ENCODE data around the gene SEPTIN1.
"Not testable (repeated sequence)": the region's sequence is repeated elsewhere in the genome, so short reads cannot be mapped to it uniquely, and the experiment has no call there.

Gene SEPTIN1

GRCh38 chr16:30399435-30400186, 17.2 kb upstream of the SEPTIN1 start:
- DNase-seq = no peak

DNA sequence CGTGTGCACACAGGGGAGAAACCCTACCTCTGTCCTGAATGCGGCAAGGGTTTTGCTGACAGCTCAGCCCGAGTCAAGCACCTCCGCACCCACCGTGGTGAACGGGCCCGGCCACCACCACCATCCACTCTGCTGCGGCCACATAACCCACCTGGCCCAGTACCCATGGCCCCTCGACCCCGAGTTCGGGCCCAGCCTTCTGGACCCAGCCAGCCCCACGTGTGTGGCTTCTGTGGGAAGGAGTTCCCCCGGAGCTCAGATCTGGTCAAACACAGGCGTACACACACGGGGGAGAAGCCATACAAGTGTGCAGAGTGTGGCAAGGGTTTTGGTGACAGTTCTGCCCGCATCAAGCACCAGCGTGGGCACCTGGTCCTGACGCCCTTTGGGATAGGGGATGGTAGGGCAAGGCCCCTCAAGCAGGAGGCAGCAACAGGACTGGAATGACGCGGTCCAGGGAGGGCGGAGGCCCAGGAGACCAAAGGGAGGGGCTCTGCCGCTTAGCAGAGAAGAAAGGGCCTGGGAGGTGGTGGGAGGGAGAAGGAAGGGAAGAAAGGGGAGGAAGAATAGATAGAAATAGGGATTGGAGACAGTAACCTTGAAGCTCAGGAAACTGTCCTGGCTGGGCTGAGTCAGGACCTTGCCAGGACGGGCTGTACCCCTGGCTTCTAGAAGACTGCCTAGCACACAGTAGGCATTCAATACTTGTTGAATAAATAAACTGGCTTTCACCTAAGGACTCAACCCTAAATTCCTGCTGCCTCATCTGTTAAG, 16.5 kb upstream of the SEPTIN1 start:
- DNase-seq = no peak

- no peak for DNase-seq
These were observed 15.7 kb upstream of the SEPTIN1 start for GRCh38 chr16:30397776-30398660.

- no peak for DNase-seq
These were observed 14.7 kb upstream of the SEPTIN1 start for GRCh38 chr16:30397056-30397455.

GRCh38 chr16:30396627-30397026, 14.3 kb upstream of the SEPTIN1 start:
- not testable (repeated sequence) for DNase-seq

DNA sequence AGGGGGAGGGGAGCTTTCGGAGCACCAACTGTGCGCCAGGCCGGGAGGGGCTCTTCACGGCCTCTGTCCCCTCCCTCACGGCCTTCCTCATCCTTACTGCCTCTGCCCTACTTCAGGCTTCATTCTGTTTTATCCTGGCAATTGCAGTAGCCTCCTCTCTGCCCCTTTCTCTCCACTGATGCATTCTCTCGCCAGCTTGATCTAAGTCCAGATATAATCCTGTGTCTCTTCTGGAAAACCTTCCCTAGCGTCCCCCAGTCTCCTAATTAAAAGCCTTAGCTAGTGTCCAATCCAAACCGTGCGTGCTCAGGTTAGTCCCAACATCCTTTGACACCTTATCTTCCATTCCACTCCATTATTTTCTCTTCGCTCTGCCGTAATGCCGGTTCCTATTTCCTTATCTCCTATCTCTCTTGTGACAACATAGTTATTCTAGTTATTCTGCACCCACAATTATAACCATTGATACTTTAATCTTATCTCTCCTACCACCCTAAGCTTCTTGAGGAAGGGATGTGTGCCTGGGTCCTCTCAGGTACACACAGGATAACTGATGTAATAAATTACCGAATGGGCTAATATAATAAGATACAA, 13.7 kb upstream of the SEPTIN1 start:
- DNase-seq = no peak

DNA sequence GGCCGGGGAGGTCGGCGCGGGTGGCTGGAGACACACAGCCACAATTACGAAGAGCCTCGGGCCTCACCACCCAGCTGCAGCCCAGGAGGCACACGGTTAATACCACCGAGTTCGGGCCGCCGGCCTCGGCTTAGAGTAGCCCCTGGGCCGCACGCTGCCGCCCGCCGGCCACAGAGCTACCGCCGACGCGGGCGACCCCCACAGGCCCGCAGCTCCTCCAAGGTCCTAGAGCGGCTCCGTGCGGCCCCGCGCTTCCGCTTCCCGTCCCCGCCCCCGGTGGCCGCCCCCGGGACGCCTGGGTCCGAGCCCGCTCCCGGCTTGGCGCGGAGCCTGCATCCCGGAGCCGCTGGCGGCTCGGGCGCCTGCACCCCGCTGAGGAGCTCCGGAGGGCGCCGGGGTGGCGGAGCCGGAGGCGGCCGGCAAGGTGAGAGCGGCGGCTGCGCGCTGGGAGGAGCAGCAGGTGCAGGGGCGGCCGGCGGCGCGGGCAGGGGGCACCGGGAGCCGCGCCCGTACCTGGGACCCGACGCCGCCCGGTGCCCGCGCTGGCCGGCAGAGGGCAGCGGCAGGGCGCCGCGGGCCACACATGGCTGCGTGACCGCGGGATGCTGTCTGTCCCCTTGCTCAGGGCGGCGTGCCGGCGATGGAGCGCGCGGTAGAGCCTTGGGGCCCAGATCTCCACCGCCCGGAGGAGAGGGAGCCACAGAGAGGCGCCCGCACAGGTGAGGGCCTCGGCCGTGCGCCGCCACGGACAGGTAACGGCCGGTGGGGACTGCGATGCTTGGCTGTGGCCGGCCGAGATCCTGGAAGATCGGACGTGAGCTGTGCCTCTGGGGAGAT, 13.0 kb upstream of the SEPTIN1 start, which contains the start of gene ZNF48:
ZNF48 (plus strand) TSS at position 266 of the 837 bp plus-strand sequence; CDS start at position 641, 375 bp downstream.
- DNase-seq = peak; percentile 83

DNA sequence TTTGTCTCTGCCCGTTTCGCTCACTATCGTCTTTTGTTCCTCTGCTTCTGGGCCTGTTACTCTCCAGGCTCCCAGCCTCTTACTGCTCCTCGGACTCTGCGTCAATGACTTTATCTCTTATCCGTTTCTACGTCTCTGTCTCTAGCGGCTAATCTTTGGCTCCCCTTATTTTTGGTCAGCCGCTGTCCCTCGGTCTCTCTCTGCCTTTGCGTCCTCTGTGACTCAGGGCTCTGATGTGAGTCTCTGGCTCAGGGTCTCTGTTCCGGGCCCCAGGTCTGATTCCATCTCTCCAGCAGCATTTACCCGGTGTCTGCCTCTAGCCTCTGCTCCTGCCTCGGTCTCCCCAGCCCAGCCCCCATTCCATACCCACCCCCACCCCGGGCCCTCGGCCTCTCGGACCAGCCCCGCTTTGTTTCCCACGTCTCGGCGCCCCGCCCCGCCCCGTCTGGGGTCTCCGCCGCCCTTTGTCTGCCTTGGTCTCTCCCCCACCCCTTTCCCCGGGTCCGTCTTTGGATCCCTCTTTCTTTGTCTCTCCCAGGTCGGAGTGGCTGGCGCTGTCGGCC, 12.3 kb upstream of the SEPTIN1 start:
- DNase-seq = no peak

DNA sequence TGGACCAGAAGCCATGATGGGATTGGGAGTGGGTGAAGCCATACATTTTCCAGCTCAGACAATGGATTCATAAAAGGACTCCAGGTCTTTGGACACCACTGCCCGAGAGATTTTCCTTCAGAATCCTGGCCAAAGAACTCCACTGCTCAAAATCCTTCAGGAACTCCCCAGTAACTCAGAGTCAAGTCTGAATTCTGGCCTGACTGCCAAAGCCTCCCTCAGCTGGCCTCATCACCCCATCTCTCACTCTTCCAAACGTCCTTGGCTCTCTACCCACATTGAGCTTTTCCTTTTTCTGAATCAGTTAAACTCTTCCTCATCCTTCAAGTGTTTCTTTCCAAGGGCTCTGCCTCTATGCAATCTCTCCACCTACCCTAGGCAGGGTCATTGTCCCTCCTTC, 1.2 kb upstream of the SEPTIN1 start:
- DNase-seq = no peak

DNA sequence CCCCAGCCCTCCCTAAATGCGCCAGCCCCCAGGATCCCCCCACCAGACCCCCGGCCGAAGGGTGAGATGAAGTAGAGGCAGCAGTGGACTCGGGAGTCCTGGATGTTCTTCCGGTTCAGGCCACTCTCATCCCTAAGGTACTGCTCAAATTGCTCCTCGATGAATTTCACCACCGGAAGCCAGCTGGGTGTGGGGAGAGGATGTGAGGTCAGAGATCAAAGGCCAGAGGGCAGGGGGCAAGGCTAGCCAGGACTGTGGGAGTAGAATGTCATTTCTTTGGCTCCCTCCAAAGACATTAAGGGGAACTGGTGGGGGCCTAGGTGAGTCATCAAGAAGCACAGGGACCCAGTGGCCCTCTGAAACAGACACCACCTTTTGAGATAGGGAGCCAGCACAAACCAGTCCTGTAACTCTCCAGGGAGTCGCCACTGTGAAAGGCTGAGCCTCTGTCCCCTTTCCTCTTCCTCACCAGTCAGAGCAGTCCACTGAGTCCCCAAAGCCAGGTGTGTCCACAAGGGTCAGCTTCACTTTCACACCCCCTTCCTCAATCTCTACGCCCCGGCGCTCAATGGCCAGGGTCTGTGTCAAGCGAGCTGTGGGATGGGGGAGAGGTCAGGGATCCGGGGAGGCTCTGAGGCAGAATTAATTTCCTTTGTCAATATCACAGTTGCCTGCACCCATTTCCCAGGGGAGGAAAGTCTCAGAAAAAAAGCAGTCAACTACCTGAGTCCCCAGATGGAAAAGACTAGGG, 895 bp downstream of the SEPTIN1 start:
- DNase-seq = no peak

- DNase-seq = no peak
These were observed 1.6 kb downstream of the SEPTIN1 start for GRCh38 chr16:30380803-30381208.

DNA sequence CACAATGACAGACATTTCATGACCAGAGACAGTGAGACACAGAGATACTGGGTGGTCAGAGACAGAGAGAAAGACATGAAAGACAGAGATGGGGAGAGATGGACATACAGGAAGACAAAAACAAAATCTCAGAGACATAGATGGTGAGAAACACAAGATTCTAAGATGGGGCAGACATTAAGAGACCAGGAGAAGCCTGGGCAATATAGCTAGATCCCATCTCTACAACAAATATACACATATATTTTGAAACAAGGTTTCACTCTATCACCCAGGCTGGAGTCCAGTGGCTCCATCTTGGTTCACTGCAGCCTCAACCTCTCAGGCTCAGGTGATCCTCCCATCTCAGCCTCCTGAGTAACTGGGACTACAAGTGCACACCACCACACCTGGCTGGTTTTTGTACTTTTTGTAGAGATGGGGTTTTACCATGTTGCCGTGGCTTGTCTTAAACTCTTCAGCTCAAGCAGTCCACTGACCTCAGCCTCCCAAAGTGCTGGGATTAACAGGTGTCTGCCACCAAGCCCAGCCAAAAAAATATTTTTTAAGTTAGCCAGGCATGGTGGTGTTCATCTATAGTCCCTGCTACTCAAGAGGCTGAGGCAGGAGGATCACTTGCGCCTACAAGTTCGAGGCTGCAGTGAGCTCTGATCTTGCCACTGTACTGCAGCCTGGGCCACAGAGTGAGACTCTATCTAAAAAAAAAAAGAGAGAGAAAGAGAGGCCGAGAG, 2.1 kb downstream of the SEPTIN1 start:
- DNase-seq = no peak

- DNase-seq = no peak
These were observed 3.1 kb downstream of the SEPTIN1 start for GRCh38 chr16:30379158-30379783.

- DNase-seq = peak; percentile 98
These were observed 3.9 kb downstream of the SEPTIN1 start for GRCh38 chr16:30378236-30379157.

- peak; percentile 90 for DNase-seq
These were observed 4.5 kb downstream of the SEPTIN1 start for GRCh38 chr16:30377812-30378235.

DNA sequence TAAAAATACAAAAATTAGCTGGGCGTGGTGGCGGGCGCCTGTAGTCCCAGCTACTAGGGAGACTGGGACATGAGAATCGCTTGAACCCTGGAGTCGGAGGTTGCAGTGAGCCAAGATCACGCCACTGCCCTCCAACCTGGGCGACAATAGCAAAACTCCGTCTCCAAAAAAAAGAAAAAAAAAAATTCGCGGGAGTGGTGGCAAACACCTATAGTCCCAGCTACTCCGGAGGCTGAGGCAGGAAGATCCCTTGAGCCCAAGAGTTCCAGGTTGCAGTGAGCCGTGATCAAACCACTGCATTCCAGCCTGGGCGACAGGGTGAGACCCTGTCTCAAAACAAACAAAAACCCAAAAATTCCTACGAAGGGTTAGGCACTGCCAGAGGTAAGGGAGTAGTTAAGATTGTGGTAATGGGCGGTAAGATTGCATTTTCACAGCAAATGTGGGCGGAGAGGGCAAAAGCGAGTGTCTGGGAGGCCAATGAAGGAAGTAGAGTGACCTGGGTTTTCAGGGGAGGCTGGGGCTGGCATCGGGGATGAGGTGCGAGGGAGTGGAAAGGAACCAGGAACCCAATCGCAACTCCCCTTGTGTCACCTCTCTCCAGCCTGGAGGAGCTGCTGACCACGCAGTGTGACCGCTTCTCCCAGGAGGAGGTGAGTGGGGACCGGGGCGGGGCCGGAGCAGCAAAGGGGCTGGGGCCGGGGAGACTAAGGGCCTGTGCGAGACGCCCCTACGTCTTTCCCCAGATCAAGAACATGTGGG, 5.1 kb downstream of the SEPTIN1 start:
- DNase-seq = no peak

- no peak for DNase-seq
These were observed 5.9 kb downstream of the SEPTIN1 start for GRCh38 chr16:30376461-30376902.
